ENCODE results near the gene GGT7. TPM values are rescaled to one million over a fixed set of nuclear protein-coding genes. Genes with fewer than 3 reads are reported as not detected.

Gene GGT7
- total RNA-seq, 1 experiment from 2014 or later: 27.7 TPM

GRCh38 chr20:34873583-34874093, 982 bp upstream of the GGT7 start:
- TF ChIP-seq HMGA2 (CRISPR knock-in tag; IDR thresholded peaks at IDR 0.05) (no peak), JUN (CRISPR knock-in tag; IDR thresholded peaks at IDR 0.05) (no peak), HMGXB4 (CRISPR knock-in tag; IDR thresholded peaks at IDR 0.05) (no peak), FOXK1 (CRISPR knock-in tag; IDR thresholded peaks at IDR 0.05) (no peak), PRRX2 (CRISPR knock-in tag; IDR thresholded peaks at IDR 0.05) (no peak), ZNF425 (CRISPR knock-in tag; conservative IDR thresholded peaks at IDR 0.05) (no peak), ZNF138 (CRISPR knock-in tag; conservative IDR thresholded peaks at IDR 0.05) (no peak), CDX4 (CRISPR knock-in tag; IDR thresholded peaks at IDR 0.05; ENCODE audit: borderline replicate concordance) (no peak), ATF3 (CRISPR knock-in tag; conservative IDR thresholded peaks at IDR 0.05) (no peak), TP53 (CRISPR knock-in tag; IDR thresholded peaks at IDR 0.05) (no peak), ATF1 (CRISPR knock-in tag; IDR thresholded peaks at IDR 0.05) (no peak), TEAD1 (CRISPR knock-in tag; IDR thresholded peaks at IDR 0.05) (no peak)
- TF ChIP-seq, protein P1, sequence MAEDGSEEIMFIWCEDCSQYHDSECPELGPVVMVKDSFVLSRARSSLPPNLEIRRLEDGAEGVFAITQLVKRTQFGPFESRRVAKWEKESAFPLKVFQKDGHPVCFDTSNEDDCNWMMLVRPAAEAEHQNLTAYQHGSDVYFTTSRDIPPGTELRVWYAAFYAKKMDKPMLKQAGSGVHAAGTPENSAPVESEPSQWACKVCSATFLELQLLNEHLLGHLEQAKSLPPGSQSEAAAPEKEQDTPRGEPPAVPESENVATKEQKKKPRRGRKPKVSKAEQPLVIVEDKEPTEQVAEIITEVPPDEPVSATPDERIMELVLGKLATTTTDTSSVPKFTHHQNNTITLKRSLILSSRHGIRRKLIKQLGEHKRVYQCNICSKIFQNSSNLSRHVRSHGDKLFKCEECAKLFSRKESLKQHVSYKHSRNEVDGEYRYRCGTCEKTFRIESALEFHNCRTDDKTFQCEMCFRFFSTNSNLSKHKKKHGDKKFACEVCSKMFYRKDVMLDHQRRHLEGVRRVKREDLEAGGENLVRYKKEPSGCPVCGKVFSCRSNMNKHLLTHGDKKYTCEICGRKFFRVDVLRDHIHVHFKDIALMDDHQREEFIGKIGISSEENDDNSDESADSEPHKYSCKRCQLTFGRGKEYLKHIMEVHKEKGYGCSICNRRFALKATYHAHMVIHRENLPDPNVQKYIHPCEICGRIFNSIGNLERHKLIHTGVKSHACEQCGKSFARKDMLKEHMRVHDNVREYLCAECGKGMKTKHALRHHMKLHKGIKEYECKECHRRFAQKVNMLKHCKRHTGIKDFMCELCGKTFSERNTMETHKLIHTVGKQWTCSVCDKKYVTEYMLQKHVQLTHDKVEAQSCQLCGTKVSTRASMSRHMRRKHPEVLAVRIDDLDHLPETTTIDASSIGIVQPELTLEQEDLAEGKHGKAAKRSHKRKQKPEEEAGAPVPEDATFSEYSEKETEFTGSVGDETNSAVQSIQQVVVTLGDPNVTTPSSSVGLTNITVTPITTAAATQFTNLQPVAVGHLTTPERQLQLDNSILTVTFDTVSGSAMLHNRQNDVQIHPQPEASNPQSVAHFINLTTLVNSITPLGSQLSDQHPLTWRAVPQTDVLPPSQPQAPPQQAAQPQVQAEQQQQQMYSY (CRISPR knock-in tag; IDR thresholded peaks at IDR 0.05): no peak
- TF ChIP-seq, protein P2, sequence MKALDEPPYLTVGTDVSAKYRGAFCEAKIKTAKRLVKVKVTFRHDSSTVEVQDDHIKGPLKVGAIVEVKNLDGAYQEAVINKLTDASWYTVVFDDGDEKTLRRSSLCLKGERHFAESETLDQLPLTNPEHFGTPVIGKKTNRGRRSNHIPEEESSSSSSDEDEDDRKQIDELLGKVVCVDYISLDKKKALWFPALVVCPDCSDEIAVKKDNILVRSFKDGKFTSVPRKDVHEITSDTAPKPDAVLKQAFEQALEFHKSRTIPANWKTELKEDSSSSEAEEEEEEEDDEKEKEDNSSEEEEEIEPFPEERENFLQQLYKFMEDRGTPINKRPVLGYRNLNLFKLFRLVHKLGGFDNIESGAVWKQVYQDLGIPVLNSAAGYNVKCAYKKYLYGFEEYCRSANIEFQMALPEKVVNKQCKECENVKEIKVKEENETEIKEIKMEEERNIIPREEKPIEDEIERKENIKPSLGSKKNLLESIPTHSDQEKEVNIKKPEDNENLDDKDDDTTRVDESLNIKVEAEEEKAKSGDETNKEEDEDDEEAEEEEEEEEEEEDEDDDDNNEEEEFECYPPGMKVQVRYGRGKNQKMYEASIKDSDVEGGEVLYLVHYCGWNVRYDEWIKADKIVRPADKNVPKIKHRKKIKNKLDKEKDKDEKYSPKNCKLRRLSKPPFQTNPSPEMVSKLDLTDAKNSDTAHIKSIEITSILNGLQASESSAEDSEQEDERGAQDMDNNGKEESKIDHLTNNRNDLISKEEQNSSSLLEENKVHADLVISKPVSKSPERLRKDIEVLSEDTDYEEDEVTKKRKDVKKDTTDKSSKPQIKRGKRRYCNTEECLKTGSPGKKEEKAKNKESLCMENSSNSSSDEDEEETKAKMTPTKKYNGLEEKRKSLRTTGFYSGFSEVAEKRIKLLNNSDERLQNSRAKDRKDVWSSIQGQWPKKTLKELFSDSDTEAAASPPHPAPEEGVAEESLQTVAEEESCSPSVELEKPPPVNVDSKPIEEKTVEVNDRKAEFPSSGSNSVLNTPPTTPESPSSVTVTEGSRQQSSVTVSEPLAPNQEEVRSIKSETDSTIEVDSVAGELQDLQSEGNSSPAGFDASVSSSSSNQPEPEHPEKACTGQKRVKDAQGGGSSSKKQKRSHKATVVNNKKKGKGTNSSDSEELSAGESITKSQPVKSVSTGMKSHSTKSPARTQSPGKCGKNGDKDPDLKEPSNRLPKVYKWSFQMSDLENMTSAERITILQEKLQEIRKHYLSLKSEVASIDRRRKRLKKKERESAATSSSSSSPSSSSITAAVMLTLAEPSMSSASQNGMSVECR (CRISPR knock-in tag; IDR thresholded peaks at IDR 0.05; ENCODE audit: borderline replicate concordance): no peak
- TF ChIP-seq, protein P3, sequence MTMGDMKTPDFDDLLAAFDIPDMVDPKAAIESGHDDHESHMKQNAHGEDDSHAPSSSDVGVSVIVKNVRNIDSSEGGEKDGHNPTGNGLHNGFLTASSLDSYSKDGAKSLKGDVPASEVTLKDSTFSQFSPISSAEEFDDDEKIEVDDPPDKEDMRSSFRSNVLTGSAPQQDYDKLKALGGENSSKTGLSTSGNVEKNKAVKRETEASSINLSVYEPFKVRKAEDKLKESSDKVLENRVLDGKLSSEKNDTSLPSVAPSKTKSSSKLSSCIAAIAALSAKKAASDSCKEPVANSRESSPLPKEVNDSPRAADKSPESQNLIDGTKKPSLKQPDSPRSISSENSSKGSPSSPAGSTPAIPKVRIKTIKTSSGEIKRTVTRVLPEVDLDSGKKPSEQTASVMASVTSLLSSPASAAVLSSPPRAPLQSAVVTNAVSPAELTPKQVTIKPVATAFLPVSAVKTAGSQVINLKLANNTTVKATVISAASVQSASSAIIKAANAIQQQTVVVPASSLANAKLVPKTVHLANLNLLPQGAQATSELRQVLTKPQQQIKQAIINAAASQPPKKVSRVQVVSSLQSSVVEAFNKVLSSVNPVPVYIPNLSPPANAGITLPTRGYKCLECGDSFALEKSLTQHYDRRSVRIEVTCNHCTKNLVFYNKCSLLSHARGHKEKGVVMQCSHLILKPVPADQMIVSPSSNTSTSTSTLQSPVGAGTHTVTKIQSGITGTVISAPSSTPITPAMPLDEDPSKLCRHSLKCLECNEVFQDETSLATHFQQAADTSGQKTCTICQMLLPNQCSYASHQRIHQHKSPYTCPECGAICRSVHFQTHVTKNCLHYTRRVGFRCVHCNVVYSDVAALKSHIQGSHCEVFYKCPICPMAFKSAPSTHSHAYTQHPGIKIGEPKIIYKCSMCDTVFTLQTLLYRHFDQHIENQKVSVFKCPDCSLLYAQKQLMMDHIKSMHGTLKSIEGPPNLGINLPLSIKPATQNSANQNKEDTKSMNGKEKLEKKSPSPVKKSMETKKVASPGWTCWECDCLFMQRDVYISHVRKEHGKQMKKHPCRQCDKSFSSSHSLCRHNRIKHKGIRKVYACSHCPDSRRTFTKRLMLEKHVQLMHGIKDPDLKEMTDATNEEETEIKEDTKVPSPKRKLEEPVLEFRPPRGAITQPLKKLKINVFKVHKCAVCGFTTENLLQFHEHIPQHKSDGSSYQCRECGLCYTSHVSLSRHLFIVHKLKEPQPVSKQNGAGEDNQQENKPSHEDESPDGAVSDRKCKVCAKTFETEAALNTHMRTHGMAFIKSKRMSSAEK (CRISPR knock-in tag; IDR thresholded peaks at IDR 0.05; ENCODE audit: borderline replicate concordance): no peak
- peak overlapping the region; percentile 86 for H3K4me3 Mint-ChIP-seq
- peak overlapping the region; percentile 83; the same call in 1 of the 2 replicates for H3K27ac Mint-ChIP-seq
- H3K27me3 Mint-ChIP-seq (ENCODE audit: low read depth): peaks cover 35% of the 10 kb centered on the region
- DNase-seq (ENCODE audit: low spot score): no peak
- no peaks in the 10 kb centered on the region for H3K9me3 Mint-ChIP-seq
- no peaks in the 10 kb centered on the region for H3K36me3 Mint-ChIP-seq
- POLR2A ChIA-PET: interaction anchor here (1.5 kb wide), 1 partner anchor 123 kb away, joined by 5 read pairs; no protein-coding TSS in a partner anchor
- CTCF ChIA-PET: interaction anchor here (0.7 to 7.7 kb wide), 23 partner anchors 9 to 434 kb away, joined by 3 to 152 read pairs (median 5); partner anchors contain the start of genes EDEM2, GSS, MYH7B and NCOA6
- peaks cover 45% of the 10 kb centered on the region for H3K4me1 Mint-ChIP-seq
- ATAC-seq: no peak
